GM12878 (cell line): Measurements from ENCODE around the gene UROC1. TPM values are rescaled to one million over a fixed set of nuclear protein-coding genes. Genes with fewer than 3 reads are reported as not detected.

ENCODE experiments used
- ATAC-seq: fragments of 200-7000 bp; cut with Tn5 transposase; 3 replicates; pipeline ENCODE4 v1.9.1; 2020; ENCODE audit warnings: mild to moderate bottlenecking, moderate library complexity
- BruUV-seq: library from RNA; stranded (reverse); fragments of 400-500 nt; replicated peaks from 2 replicates; lab custom pipeline; 2021; lab: Mats Ljungman, UMichigan
- CTCF ChIA-PET: fragments of 300-600 bp; sonication (Branson Sonifier 250); formaldehyde crosslinking; extraction: SDS; loops from one replicate; lab custom pipeline; 2021; ENCODE audit warnings: inconsistent platforms; lab: Yijun Ruan, JAX
- POLR2A ChIA-PET: fragments of 350-600 bp; formaldehyde crosslinking; extraction: SDS; loops from one replicate; lab custom pipeline; 2021; ENCODE audit warnings: inconsistent platforms; lab: Charles Lee
- RAD21 ChIA-PET: fragments of 300-600 bp; sonication (Branson Sonifier 250); formaldehyde crosslinking; loops from one replicate; lab custom pipeline; 2023; ENCODE audit warnings: antibody characterized with exemption; ENCODE audit not compliant: unreplicated experiment; lab: Charles Lee
- SMC1A ChIA-PET: fragments of 300-600 bp; sonication (Branson Sonifier 250); formaldehyde crosslinking; loops from one replicate; lab custom pipeline; 2023; ENCODE audit not compliant: unreplicated experiment, uncharacterized antibody; lab: Charles Lee
- DNase-seq: peaks from one replicate; pipeline ENCODE4 v3.0.0-alpha.2; 2011; ENCODE audit warnings: low read depth, low spot score
- FAIRE-seq: peaks from 3 replicates; lab custom pipeline; 2011; peaks lifted over from hg19 to GRCh38; lab: Jason Lieb, UNC
- H2AFZ ChIP-seq: 2 replicates; pipeline ENCODE4 v1.6.0; 2011; ENCODE audit warnings: low read depth, low read length, control low read depth; ENCODE audit not compliant: control insufficient read depth
- H3K27ac ChIP-seq: 2 replicates; pipeline ENCODE4 v1.5.1; 2011; ENCODE audit warnings: control low read depth; ENCODE audit not compliant: control insufficient read depth, insufficient read depth
- H3K27me3 ChIP-seq, 2 experiments: replicated peaks in 1 of 2; 2 replicates each; pipeline versions ENCODE4 v1.6.0 to v1.6.1; 2011; ENCODE audit warnings: low read length in 1 of 2; ENCODE audit not compliant: control insufficient read depth in 2 of 2, insufficient read depth in 2 of 2
- H3K36me3 ChIP-seq, 2 experiments: 2 replicates each; pipeline ENCODE4 v1.5.1; 2011; ENCODE audit warnings: low read length in 1 of 2; ENCODE audit not compliant: control insufficient read depth in 2 of 2, insufficient read depth in 2 of 2
- H3K4me1 ChIP-seq: 2 replicates; pipeline ENCODE4 v1.6.1; 2011; ENCODE audit warnings: mild to moderate bottlenecking, low read length, moderate library complexity, mixed read lengths; ENCODE audit not compliant: control insufficient read depth, insufficient read depth
- H3K4me2 ChIP-seq: 2 replicates; pipeline ENCODE4 v1.6.0; 2011; ENCODE audit warnings: control low read depth; ENCODE audit not compliant: control insufficient read depth, insufficient read depth
- H3K4me3 ChIP-seq: fragments of 200-600 bp; sonication (generic); 2 replicates; pipeline ENCODE4 v1.5.1; 2016
- H3K79me2 ChIP-seq: 2 replicates; pipeline ENCODE4 v1.6.0; 2011; ENCODE audit warnings: low read length; ENCODE audit not compliant: control insufficient read depth, insufficient read depth
- H3K9ac ChIP-seq: 2 replicates; pipeline ENCODE4 v1.8.0; 2011; ENCODE audit warnings: low read length, control low read depth, mixed read lengths; ENCODE audit not compliant: control insufficient read depth, insufficient read depth
- H3K9me3 ChIP-seq: replicated peaks from 3 replicates; pipeline ENCODE4 v1.5.1; 2011; ENCODE audit warnings: mild to moderate bottlenecking, low read length; ENCODE audit not compliant: control insufficient read depth, insufficient read depth
- H4K20me1 ChIP-seq: 2 replicates; pipeline ENCODE4 v1.6.0; 2011; ENCODE audit not compliant: control insufficient read depth, insufficient read depth
- EP300 ChIP-seq, 2 experiments: fragments of 150-350 bp in 1 of 2; IDR thresholded peaks; 2 replicates each; pipeline ENCODE4 v1.6.1; 2011 to 2012; ENCODE audit warnings: low read depth in 2 of 2, low read length in 2 of 2, borderline replicate concordance in 1 of 2, improper control_type of control experiment in 1 of 2, inconsistent platforms in 1 of 2; ENCODE audit not compliant: control insufficient read depth in 1 of 2
- IRF4 ChIP-seq: IDR thresholded peaks from 2 replicates; pipeline ENCODE4 v1.6.1; 2011; ENCODE audit warnings: low read depth, low read length
- JUND ChIP-seq: IDR thresholded peaks from 2 replicates; pipeline ENCODE4 v1.6.1; 2012; ENCODE audit warnings: low read depth, mild to moderate bottlenecking, low read length, improper control_type of control experiment, moderate library complexity
- MEF2A ChIP-seq: IDR thresholded peaks from 2 replicates; pipeline ENCODE4 v1.6.1; 2011; ENCODE audit warnings: low read depth, mild to moderate bottlenecking, low read length, moderate library complexity; ENCODE audit not compliant: insufficient read depth
- NFYA ChIP-seq: IDR thresholded peaks from 2 replicates; pipeline ENCODE4 v1.6.1; 2011; ENCODE audit warnings: low read depth, mild to moderate bottlenecking, low read length, improper control_type of control experiment, borderline replicate concordance
- SUZ12 ChIP-seq: fragments of 200-600 bp; sonication (generic); IDR thresholded peaks from one replicate; pipeline ENCODE4 v1.6.1; 2018; ENCODE audit warnings: antibody characterized with exemption, mild to moderate bottlenecking; ENCODE audit not compliant: unreplicated experiment
- TCF3 ChIP-seq: IDR thresholded peaks from 2 replicates; pipeline ENCODE4 v1.6.1; 2012; ENCODE audit warnings: low read depth, mild to moderate bottlenecking, low read length, borderline replicate concordance; ENCODE audit not compliant: insufficient read depth
- ZNF217 ChIP-seq: fragments of 450-650 bp; IDR thresholded peaks from 2 replicates; pipeline ENCODE4 v1.6.1; 2017; ENCODE audit warnings: antibody characterized with exemption, mild to moderate bottlenecking
- ZNF24 ChIP-seq: fragments of 450-650 bp; IDR thresholded peaks from 2 replicates; pipeline ENCODE4 v1.6.1; 2017; ENCODE audit warnings: antibody characterized with exemption, mild to moderate bottlenecking
- ZNF622 ChIP-seq: fragments of 450-650 bp; IDR thresholded peaks from 2 replicates; pipeline ENCODE4 v1.6.1; 2017; ENCODE audit warnings: mild to moderate bottlenecking, inconsistent platforms
- WGBS: methylation state at CpG from one replicate; pipeline ENCODE4 v1.1.6; 2016; ENCODE audit warnings: low lambda C conversion rate; ENCODE audit not compliant: insufficient replicate concordance, insufficient coverage; ENCODE audit errors: missing lambda C conversion rate; 5-methylcytosine and 5-hydroxymethylcytosine counted together
- in situ Hi-C: fragments of 300-500 bp; cut with MboI; formaldehyde crosslinking; loops from 9 replicates; pipeline ENCODE4 v1.14.3; 2018; ENCODE audit warnings: mixed read lengths
- intact Hi-C: fragments of 100-400 bp; cut with micrococcal nuclease; formaldehyde crosslinking; loops from one replicate; pipeline ENCODE4 v1.14.2; 2022; ENCODE audit not compliant: unreplicated experiment
- polyA plus RNA-seq, 11 experiments: library from polyadenylated mRNA; depleted of rRNA in 4 of 11; unstranded in 6 of 11; stranded (reverse) in 5 of 11; fragments of >200 nt; fragmentation: Nextera tagmentation in 4 of 11; fragmentation: Illumina TruSeq in 1 of 11; extraction: Ambion mirVana in 4 of 11; extraction: Trizol in 1 of 11; gene quantifications; 1 replicate in 1 of 11; 2 replicates in 10 of 11; pipeline versions ENCODE4 v1.2.1 to v1.2.3, GENCODE V29; 2011 to 2016; ENCODE audit warnings: inconsistent platforms in 2 of 11, missing spikeins in 2 of 11, low read depth in 1 of 11
- total RNA-seq, 4 experiments: library from RNA; depleted of rRNA in 3 of 4; stranded (reverse); fragments of >200 nt in 3 of 4; fragmentation: Illumina TruSeq in 1 of 4; extraction: Trizol in 1 of 4; gene quantifications; 2 replicates each; pipeline versions ENCODE4 v1.2.1 to v1.2.3, GENCODE V29; 2013 to 2021

UROC1 gene
- total and polyA plus RNA-seq, 10 of the 15 experiments (the other 5 are each of a cell fraction or from before 2014, with no cell fraction given): 0.04 TPM; not detected in 9

DNA sequence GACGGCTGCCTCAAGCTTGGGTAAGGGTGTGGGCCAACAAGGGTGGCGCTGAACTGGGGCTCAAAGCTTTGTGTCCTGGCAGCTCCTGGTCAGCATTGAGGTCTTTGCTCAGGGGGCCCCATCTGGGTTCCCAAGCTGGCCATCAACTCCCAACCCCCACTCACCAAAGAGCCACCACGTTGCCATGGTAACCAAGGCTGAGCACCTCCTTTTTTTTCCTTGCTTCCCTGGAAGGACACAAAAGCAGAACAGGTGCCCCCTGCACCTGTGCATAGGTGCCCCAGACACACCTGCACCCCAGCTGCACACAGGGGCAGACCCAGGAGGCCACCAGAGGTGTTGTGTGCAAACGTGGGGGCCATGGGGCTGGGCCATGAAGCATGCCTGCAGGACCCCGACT, 16.5 kb downstream of the UROC1 start:
- Histone ChIP-seq H3K9ac (no peak overlapping the region), H2AFZ (no peak overlapping the region)
- no TSS peak for BruUV-seq
- TF ChIP-seq ZNF622 (no peak), TCF3 (no peak), NFYA (no peak), IRF4 (no peak), MEF2A (no peak), JUND (no peak), ZNF217 (no peak), EP300 (IDR thresholded peaks at IDR 0.05; ENCODE audit: borderline replicate concordance in 1 of 2, control insufficient read depth in 1 of 2, low read depth in 2 of 2, low read length in 2 of 2) (no peak), ZNF24 (no peak), SUZ12 (no peak)
- TF ChIP-seq, all 136 proteins: peak for 0
- Histone ChIP-seq H3K36me3 (no peaks in the 10 kb centered on the region), H3K9me3 (no peaks in the 10 kb centered on the region), H3K4me2 (no peak overlapping the region), H3K4me1 (no peaks in the 10 kb centered on the region), H3K27ac (no peak overlapping the region), H3K27me3 (no peaks in the 10 kb centered on the region), H3K79me2 (no peaks in the 10 kb centered on the region), H4K20me1 (no peaks in the 10 kb centered on the region), H3K4me3 (no peak overlapping the region)
- SMC1A ChIA-PET: no interaction called here
- in situ Hi-C loops: no loop called here
- CTCF ChIA-PET: no interaction called here
- intact Hi-C loops: no loop called here
- no peak for FAIRE-seq
- WGBS: 31% methylated on average over 5 of the region's 5 CpGs
- DNase-seq: no peak
- ATAC-seq: no peak
- RAD21 ChIA-PET: no interaction called here
- POLR2A ChIA-PET: interaction anchor here (0.5 kb wide), 1 partner anchor 587 kb away, joined by 8 read pairs; no protein-coding TSS in a partner anchor
